GM21786 (cell line): Measurements from ENCODE around the gene PLD2.
"Not testable (repeated sequence)": the region's sequence is repeated elsewhere in the genome, so short reads cannot be mapped to it uniquely, and the experiment has no call there.

Experiments used
- ATAC-seq: cut with Tn5 transposase; IDR thresholded peaks from one replicate; pipeline ENCODE4 v1.9.1; 2021; ENCODE audit not compliant: unreplicated experiment

Gene PLD2

GRCh38 chr17:4854111-4854681 lies 47.2 kb downstream of the PLD2 start:
- ATAC-seq, result no peak

GRCh38 chr17:4856271-4856936 lies 49.5 kb downstream of the PLD2 start:
- ATAC-seq, result no peak

GRCh38 chr17:4856937-4857314 lies 50.0 kb downstream of the PLD2 start:
- ATAC-seq, result no peak

GRCh38 chr17:4857347-4857746 lies 50.4 kb downstream of the PLD2 start:
- ATAC-seq, result not testable (repeated sequence)

GRCh38 chr17:4858068-4858881 lies 51.3 kb downstream of the PLD2 start:
- ATAC-seq, result no peak

- ATAC-seq, result no peak
Measured at GRCh38 chr17:4858882-4859260, 51.9 kb downstream of the PLD2 start.

GRCh38 chr17:4859816-4860625 lies 53.1 kb downstream of the PLD2 start:
- ATAC-seq, result no peak

- no peak for ATAC-seq
Measured at GRCh38 chr17:4860651-4861050, 53.7 kb downstream of the PLD2 start.

GRCh38 chr17:4861052-4861451 lies 54.1 kb downstream of the PLD2 start:
- no peak for ATAC-seq

- no peak for ATAC-seq
Measured at GRCh38 chr17:4862720-4863119, 55.8 kb downstream of the PLD2 start.

GRCh38 chr17:4863321-4863720 lies 56.4 kb downstream of the PLD2 start:
- ATAC-seq, result no peak

- not testable (repeated sequence) for ATAC-seq
Measured at GRCh38 chr17:4867535-4867934, 60.6 kb downstream of the PLD2 start.

- not testable (repeated sequence) for ATAC-seq
Measured at GRCh38 chr17:4869058-4869998, 62.4 kb downstream of the PLD2 start.

GRCh38 chr17:4870855-4871254 lies 63.9 kb downstream of the PLD2 start:
- no peak for ATAC-seq

- no peak for ATAC-seq
Measured at GRCh38 chr17:4872786-4873185, 65.8 kb downstream of the PLD2 start.
